Effector CD4-positive, alpha-beta T cell (primary cell): ENCODE data around the gene UBALD2.
"Not testable (repeated sequence)": the region's sequence is repeated elsewhere in the genome, so short reads cannot be mapped to it uniquely, and the experiment has no call there.

ENCODE experiments used
- DNase-seq: peaks from one replicate; pipeline ENCODE4 v3.0.0-alpha.2; 2020

The UBALD2 gene

DNA sequence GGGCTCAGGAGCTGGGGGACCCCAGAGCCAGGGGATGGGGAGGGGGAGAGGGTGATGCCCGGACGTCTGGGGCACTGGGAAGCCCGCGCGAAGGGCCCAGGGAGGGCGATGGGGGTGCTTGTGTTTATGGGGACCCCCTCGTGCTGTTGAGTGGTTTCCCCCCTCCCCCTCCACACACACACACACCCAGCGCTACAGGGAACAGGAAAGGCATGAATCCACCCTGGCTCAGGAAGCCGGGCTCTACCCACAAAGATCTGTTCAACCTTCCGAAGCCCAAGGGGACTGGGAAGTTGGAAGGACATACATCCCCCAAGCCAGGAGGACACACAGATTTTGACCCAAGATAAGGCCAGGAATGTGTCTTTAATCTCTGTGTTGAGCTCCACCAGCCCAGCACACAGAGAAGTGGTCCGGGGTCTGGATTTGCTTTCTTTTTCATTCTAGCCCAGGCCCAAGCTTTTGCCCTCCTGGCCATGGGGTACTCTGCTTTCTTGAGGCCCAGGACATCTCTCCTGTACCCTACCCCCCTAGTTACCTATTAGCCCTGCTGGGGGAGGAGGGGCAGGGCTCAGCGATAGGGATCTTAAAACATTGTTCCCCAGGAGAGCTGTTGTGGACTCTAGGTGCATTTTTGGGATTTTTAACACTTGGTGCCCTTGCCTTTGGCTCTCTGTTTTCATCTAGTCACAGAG, 1.2 kb downstream of the UBALD2 start:
- no peak for DNase-seq

- no peak for DNase-seq
Observed at GRCh38 chr17:76267051-76267576, 2.0 kb downstream of the UBALD2 start.

- not testable (repeated sequence) for DNase-seq
Observed at GRCh38 chr17:76267581-76268001, 2.4 kb downstream of the UBALD2 start.

GRCh38 chr17:76268015-76268749, 3.0 kb downstream of the UBALD2 start:
- DNase-seq, result peak; percentile 66

DNA sequence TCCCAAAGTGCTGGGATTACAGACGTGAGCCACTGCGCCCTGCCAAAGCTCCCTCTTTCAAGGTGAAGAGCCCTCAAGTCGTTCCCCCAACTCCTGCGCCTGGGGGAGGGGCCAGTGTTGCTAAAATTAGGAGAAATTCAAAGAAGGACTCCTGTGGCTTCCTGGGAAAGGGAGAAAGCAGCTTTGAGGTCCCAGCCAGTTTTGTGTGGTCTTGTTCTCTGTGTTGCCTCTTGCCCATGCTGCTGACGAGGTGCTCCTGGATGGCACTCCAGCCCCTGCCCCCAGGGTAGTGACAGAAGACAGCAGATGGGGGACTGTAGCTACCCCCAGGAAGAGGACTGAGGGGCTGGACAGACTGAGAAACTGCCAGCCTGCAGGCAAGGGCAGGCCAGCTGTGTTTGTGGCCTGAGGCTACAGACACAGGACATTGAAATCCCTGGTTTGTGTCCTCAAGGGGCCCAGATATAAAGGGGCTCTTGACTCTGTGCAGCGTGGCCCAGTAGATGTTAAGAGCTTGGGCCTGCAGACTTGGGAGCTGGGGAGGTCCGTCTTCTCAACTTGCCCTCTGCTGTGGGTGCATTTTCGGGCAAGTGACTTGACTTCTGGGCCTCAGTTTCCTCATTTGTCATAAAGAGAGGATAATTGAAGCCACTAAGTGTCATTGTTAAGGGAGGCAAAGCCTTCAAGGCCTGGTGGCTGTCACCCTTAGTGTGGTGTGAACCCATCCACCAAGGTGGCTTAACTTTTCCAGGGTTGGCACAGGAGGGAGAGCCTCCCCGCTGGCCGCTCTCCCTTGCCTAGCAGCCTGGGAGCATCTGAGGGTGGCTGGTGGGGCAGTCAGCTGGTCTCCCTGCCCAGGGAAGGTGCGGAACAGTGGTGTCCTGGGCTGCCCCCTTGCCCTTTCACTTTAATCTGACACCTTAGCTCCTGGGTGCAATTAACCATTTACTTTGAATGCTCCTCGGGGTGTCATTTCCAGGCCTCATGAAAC, 4.1 kb downstream of the UBALD2 start:
- no peak for DNase-seq

DNA sequence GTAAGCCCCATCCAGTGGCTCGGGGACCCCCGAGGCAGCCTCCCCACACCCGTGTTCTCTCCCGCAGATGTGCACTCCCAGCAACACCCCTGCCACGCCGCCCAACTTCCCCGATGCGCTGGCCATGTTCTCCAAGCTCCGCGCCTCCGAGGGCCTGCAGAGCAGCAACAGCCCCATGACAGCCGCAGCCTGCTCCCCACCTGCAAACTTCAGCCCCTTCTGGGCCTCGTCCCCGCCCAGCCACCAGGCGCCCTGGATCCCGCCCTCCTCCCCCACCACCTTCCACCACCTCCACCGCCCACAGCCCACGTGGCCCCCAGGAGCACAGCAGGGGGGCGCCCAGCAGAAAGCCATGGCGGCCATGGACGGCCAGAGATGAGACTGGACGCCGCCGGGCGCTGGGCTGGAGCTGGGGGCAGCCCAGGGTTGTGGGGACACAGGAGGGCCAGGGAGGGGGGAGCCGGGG, 5.0 kb downstream of the UBALD2 start:
- DNase-seq, result no peak

DNA sequence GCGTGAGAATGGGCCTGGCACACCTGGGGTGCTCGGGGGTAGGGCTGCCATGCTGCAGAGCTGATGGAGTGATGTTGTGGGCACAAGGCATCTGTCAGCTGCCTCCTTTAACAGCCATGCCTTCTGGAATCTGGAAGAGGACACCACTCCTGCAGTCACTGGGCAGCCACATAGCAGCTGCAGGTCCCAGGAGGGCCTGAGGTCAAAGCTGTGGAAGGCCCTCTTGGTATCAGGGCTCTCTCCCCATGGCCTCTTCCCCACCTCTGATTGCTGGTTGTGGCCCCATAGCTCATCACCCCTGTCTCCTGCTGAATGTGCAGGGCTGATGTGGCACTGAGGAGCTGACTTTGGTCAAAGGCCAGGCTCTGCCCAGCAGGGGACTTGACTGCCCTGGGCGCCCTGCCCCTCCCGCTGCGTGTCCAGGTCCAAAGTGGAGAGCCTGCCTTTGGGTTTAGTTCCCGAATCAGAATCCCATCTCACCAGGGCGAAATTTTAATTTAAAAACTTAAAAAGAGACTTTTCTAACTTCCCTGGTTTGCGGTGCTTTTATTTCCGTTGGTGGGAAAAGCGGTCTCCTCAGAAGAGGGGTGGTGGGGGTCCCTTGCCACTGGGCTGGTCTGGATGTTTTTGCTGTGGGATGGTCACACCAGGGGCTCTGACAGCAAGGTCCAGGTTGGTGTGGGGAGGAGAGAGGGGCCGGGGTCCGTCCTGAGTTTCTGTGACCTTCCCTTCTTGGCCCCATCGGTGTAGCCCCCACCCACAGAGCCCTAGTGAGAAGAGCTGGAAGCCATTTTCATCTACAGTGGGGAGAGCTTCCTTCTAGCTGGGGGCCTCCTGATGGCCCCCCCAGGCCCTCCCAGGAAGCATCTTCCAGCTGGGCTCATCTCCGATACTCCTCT, 5.9 kb downstream of the UBALD2 start:
- no peak for DNase-seq

DNA sequence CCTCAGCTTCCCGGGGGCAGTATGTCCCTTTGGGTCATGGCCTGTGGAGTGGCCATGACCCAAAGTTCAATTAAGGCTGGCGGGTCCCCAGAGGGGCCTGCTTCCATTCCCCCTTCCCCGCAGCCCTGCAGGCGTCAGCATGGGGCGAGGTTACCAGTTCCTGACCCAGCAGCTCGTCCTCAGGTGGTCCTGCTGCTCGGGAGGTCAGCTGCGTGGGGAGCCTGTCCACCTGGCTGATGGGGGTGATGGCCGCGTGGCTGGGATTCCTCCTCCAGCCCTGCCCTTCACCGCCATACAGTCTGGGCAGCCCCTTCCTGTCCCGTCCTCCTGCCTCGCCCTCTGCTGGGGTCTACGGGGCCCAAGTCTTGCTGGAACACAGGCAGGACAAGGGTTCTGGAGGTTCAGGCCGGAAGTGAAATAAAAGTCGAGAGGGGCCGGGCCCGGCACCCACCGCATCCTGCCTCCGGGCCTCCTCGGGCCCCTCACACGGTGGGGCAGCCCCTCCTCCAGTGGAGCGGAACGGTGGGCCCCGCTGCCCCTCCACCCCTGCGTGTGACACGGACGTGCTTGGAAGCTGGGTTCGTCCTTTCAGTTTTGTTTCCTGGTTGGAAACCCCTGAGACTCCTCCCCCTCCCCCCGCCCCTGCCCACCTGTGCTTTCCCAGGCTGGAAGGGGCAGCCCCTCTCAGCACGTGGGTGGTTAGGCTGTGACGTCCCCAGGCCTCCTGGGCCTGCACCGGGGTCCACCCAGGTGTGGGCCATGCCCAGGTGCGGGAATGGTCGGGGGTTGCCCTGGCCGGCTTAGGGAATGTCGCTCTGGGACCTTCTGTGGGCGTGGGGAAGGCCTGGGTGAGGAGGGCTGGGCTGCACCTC, 6.8 kb downstream of the UBALD2 start:
- DNase-seq, result peak; percentile 45

GRCh38 chr17:76272541-76273444, 7.6 kb downstream of the UBALD2 start:
- DNase-seq, result no peak

DNA sequence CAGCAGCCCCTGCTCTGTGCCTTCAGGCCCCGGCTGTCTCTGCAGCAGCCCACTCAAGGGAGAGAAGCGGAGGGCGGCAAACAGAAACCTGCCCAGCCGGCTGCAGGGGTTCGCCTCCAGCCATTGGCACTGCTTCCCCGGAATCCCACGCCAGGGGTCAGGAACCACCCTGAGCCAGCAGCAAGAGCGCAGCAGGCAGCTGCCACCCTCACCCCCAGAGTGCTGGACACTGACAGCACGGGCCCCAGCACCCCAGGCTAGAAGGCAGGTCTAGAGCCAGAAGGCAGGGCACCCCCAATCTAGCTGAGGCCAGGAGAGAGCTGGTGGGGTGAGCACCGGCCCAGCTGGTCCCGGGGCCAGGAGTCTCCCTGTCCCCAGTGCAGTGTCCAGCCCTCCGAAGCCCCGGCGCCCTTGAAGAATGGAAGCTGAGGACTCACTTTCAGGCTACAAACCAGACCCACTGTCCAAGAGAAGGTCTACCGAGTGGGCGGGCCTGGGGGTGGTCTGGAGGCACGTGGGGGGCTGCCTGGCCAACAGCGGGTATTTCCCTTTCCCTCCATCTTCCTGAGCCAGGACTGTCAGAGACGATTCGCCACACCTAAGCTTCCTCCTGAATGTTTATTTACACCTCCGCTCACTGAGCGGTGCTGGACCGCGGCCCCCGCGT, 8.4 kb downstream of the UBALD2 start:
- no peak for DNase-seq

DNA sequence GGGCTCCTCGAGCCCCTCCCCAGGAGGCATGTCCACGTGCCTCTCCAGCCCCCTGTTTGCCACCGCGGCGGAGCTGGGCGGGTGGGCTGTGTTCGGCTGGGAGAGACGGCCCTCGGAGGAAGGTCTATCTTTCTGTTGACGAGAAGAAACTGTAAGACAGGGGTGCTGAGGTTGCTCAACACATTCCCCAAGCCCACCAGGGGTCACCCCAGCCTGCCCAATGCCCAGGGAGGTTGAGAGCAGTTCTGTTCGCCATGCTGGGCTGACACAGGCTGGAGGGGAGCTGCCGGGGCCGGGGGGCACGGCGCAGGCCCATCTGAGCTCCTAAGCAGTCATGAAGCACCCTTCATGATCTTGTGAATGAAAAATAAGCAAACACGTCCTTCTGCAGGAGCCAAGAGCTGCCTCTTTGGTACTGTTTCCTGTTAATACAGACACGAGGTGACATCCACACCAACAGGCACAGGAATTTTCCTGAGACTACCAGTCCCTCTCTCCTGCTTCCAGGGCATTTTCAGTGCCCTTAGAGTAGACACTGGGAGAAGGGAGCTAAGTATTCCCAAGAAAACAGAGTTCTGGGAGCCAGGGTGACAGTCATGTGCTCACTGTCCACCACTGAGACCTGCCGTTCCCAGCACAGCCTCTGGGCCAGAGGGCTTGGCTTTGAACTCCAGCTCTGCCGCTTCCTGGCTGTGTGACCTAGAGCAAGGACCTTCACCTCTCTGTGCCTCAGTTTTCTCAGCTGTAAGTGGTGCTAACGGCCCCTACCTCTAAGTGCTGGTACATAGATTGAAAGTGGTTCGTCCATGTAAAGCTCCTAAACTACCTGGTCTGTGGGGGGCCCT, 9.2 kb downstream of the UBALD2 start:
- no peak for DNase-seq

- DNase-seq, result no peak
Observed at GRCh38 chr17:76275382-76276068, 10.4 kb downstream of the UBALD2 start.

DNA sequence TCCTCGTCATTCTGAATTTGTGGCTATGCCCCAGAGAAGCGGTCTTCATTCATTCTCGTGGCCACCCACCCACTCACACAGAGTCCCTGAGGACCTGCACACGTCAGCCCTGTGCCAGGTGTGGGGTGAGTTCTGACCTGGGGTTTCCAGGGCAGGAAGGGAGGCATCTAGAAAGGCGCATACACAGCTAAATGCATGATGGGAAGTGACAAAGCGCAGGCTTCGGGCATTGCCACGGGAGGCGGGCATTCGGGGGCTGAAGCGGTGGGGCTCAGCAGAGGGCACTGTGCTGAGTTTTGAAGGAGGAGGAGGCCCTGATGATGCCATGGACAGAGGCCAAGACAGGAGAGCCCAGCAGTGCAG, 10.9 kb downstream of the UBALD2 start:
- DNase-seq, result no peak

DNA sequence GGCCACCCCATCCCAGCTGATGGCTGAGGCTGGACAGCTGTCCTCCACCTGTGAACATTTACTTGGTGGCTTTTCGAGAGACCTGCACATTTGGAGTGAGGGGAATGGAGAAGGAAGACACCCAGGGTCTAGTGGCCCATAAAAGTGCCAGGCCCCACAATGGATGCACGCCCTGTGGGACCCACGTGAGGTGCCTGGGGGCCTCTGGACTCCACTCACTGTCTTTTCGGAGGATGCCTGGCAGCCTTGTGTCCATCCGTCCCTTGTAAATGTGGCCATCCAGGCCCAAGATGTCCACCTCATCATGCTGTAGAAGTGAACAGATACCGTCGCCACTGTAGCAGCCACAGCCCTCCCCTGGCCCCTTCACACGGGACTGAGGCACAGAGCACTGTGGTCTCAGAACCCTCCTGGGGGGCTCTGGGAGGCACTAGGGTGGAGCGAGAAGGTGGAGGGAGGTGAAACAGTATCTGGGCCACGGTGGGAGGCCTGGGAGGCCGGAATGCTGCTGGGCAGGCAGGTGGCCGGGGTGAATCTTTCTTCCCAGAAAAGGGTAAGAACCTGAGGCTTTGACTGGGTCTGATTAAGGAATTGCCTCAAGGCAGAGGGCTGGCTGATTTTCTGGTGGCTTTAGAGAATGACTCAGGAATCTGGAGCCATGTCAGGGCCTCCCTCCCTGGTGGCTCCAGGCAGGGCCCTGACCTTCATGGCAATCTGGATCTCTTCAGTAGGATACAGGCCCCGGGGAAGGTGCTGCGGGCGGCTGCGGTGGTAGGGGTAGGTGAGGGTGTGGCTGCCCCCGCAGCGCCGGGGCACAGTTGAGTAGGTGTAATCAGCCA, 11.5 kb downstream of the UBALD2 start:
- DNase-seq, result no peak

- no peak for DNase-seq
Observed at GRCh38 chr17:76277300-76278267, 12.4 kb downstream of the UBALD2 start.
